ENCODE measurements around the gene ACSS2.

The ACSS2 gene

DNA sequence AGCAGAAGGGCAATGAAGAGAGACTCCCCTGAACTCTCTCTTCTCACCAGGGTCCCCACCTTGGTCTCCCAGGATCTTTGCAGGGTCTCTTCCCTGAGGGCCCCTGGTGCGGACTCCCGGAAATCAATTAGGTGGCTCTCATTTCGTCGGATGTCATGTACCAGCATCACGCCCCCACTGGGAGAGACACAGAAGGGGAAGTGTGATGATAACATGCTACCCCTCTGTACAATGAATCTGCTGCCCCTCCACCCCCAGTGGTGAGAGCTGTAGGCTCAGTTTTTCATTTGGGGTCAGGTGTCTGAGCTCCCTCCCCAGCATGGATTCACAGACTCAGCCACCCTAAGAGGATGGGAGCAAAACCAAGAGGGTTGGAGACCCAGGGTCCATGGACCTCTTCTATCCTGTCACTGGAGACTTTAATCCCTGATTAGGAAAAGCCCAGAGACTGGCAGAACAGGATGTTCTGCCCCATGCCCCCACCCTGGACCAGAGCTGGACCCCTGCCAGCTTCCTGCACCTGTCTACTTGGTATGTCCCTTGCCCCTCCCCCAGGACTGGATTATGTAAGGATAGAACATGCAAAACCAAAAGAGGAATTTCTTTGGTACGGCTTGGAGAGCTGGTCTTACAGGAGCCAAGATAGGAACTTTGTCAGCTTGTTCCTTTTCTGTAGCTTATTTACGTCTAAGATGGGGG is 14.9 kb upstream of the ACSS2 start:
- DNase-seq (ENCODE audit: low read depth) = no peak
- no peak overlapping the region for H3K4me3 ChIP-seq (ENCODE audit: low read depth, low read length)
- TF ChIP-seq, protein P1, sequence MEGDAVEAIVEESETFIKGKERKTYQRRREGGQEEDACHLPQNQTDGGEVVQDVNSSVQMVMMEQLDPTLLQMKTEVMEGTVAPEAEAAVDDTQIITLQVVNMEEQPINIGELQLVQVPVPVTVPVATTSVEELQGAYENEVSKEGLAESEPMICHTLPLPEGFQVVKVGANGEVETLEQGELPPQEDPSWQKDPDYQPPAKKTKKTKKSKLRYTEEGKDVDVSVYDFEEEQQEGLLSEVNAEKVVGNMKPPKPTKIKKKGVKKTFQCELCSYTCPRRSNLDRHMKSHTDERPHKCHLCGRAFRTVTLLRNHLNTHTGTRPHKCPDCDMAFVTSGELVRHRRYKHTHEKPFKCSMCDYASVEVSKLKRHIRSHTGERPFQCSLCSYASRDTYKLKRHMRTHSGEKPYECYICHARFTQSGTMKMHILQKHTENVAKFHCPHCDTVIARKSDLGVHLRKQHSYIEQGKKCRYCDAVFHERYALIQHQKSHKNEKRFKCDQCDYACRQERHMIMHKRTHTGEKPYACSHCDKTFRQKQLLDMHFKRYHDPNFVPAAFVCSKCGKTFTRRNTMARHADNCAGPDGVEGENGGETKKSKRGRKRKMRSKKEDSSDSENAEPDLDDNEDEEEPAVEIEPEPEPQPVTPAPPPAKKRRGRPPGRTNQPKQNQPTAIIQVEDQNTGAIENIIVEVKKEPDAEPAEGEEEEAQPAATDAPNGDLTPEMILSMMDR (IDR thresholded peaks at IDR 0.05; ENCODE audit: insufficient read depth, low read depth, low read length, missing control alignments) = no peak

- TF ChIP-seq, protein P1 (IDR thresholded peaks at IDR 0.05; ENCODE audit: insufficient read depth, low read depth, low read length, missing control alignments) = no peak
- H3K4me3 ChIP-seq (ENCODE audit: low read depth, low read length) = no peak overlapping the region
These were observed 13.7 kb upstream of the ACSS2 start for GRCh38 chr20:34862724-34863123.

GRCh38 chr20:34863421-34863965 is 12.9 kb upstream of the ACSS2 start:
- no peak overlapping the region for H3K4me3 ChIP-seq (ENCODE audit: low read depth, low read length)
- TF ChIP-seq, protein P1 (IDR thresholded peaks at IDR 0.05; ENCODE audit: insufficient read depth, low read depth, low read length, missing control alignments) = no peak
- no peak for DNase-seq (ENCODE audit: low read depth)

More at GRCh38 chr20:34862724-34863123, 13.7 kb upstream of the ACSS2 start:
- no peak for DNase-seq (ENCODE audit: low read depth)

DNA sequence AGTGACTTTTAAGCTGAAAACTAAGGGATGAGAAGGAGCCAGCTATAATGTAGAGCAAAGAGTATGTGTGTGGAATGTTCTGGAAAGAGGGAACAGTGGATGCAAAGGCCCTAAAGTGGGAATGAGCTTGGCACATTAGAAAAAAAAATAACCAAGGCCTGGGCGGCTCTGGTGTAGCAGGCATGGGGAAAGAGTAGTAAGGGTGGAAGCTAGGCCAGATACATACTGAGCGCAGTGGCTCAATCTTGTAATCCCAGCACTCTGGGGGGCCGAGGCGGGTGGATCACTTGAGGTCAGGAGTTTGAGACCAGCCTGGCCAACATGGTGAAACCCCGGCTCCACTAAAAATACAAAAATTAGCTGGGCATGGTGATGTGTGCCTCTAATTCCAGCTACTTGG is 12.2 kb upstream of the ACSS2 start:
- H3K4me3 ChIP-seq (ENCODE audit: low read depth, low read length) = no peak overlapping the region
- no peak for DNase-seq (ENCODE audit: low read depth)

GRCh38 chr20:34871320-34871926 is 5.0 kb upstream of the ACSS2 start:
- TF ChIP-seq, protein P1 (IDR thresholded peaks at IDR 0.05; ENCODE audit: insufficient read depth, low read depth, low read length, missing control alignments) = no peak
- H3K4me3 ChIP-seq (ENCODE audit: low read depth, low read length) = no peak overlapping the region
- DNase-seq (ENCODE audit: low read depth) = no peak

More for the DNA sequence above, 12.2 kb upstream of the ACSS2 start:
- TF ChIP-seq, protein P1 (IDR thresholded peaks at IDR 0.05; ENCODE audit: insufficient read depth, low read depth, low read length, missing control alignments) = no peak

DNA sequence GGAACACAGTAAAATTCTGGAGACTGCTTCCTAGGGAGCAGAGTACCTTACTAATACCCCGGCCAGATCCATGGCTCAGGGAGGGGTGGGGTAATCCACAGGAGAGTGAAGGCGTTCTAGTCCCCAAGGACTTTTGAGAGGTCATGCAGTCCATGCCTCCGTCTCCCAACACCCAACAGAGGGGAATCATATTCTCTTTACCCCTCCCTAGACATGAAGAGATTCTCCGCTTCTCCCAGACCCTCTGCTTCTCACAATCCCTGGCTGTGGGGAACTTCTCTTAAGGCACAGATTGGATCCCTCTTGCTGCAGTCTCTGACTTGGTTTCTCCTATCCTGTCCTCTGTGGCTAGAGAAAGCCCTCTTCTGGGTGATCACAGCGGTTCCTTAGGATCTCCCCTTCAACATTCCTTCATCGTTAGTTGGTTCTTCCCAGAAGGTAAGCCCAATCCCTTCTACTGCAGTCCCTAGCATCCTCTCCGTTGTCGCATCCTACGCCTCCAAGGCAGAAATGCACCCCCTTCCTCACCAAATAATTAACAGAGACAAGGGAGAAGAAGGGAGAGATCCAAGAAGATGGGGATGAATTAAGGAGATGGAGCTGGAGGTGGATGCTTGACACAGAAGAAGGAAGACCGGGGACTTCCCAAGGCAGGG is 4.3 kb upstream of the ACSS2 start:
- no peak for DNase-seq (ENCODE audit: low read depth)
- TF ChIP-seq, protein P1 (IDR thresholded peaks at IDR 0.05; ENCODE audit: insufficient read depth, low read depth, low read length, missing control alignments) = no peak
- peak overlapping the region; percentile 52 for H3K4me3 ChIP-seq (ENCODE audit: low read depth, low read length)
